Cardiac fibroblast (primary cell): ENCODE results near the gene TET1.

Source experiments
- DNase-seq, 2 donors: peaks; one replicate each; pipeline versions ENCODE4 v3.0.0 to v3.0.0-alpha.2; 2010; ENCODE audit warnings: low read depth in 2 of 2
- H3K4me3 ChIP-seq, 2 donors: replicated peaks in 1 of 2; 1 replicate in 1 of 2; 2 replicates in 1 of 2; pipeline ENCODE4 v1.5.1; 2011; ENCODE audit warnings: low read depth in 2 of 2, low read length in 2 of 2, mild to moderate bottlenecking in 2 of 2, moderate library complexity in 1 of 2
- CTCF ChIP-seq: IDR thresholded peaks from one replicate; pipeline ENCODE4 v1.5.1; 2011; ENCODE audit warnings: low read depth, mild to moderate bottlenecking, low read length, inconsistent platforms

TET1 gene

GRCh38 chr10:68537796-68538195, 22.3 kb upstream of the TET1 start:
- no peak overlapping the region for H3K4me3 ChIP-seq
- TF ChIP-seq CTCF = no peak
- no peak for DNase-seq

GRCh38 chr10:68543004-68543918, 16.9 kb upstream of the TET1 start:
- no peak for TF ChIP-seq CTCF
- no peak overlapping the region for H3K4me3 ChIP-seq
- peak in 1 of 2 donors; percentile 72 for DNase-seq

GRCh38 chr10:68550747-68551411, 9.3 kb upstream of the TET1 start:
- no peak overlapping the region for H3K4me3 ChIP-seq
- peak; percentile 91 to 92 for DNase-seq
- peak; percentile 95 for TF ChIP-seq CTCF

- no peak for TF ChIP-seq CTCF
- no peak overlapping the region for H3K4me3 ChIP-seq
- DNase-seq = no peak
Measured at GRCh38 chr10:68553138-68553537, 7.0 kb upstream of the TET1 start.

- no peak overlapping the region for H3K4me3 ChIP-seq
- no peak for TF ChIP-seq CTCF
- no peak for DNase-seq
Measured at GRCh38 chr10:68553599-68553998, 6.5 kb upstream of the TET1 start.

GRCh38 chr10:68558478-68558877, 1.7 kb upstream of the TET1 start:
- no peak for DNase-seq
- no peak for TF ChIP-seq CTCF

More at GRCh38 chr10:68558478-68558877, 1.7 kb upstream of the TET1 start:
- H3K4me3 ChIP-seq = no peak overlapping the region
